ENCODE measurements around the gene COPZ2.
"Not testable (repeated sequence)": the region's sequence is repeated elsewhere in the genome, so short reads cannot be mapped to it uniquely, and the experiment has no call there.

Gene COPZ2

GRCh38 chr17:48037036-48037837 is at the start of gene COPZ2:
Gene COPZ2, minus strand, starts transcription at chr17:48037797. Its CDS starts 20 bp downstream, at chr17:48037777.
- peak in 1 of 2 donors; percentile 20 for DNase-seq (ENCODE audit: low read depth in 2 of 2)

DNA sequence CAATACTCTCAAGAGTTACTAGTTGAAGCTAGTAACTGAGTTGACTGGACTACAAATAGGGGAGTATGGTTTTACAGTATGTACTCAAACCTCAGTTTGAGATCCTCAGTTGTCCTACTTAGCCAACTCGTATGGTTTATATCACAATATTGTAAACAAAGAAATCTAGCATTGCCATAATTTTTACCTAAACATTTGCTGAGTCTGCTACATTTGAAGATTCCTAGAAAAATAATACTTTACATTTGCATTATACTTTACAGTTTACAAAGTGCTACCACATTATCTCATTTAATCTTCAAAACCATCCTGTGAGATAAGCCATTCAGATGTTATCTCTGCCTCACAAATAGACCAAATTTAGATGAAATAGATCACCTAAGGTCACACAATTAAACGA is 47.3 kb upstream of the COPZ2 start:
- no peak for DNase-seq (ENCODE audit: low read depth in 2 of 2)

DNA sequence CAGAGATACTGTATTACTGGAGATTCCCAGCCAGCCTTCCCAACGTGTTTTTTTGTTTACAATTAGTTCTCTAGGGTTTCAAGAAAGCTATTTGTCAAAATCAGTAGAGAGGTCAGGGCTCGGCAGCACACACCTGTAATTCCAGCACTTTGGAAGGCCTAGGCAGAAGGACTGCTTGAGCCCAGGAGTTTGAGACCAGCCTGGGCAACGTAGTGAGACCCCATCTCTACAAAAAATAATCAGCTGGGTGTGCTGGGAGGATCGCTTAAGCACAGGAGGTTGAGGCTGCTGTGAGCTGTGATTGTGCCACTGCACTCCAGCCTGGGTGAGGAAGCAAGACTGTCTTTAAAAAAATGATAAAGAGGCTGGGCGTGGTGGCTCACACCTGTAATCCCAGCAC is 44.3 kb upstream of the COPZ2 start:
- no peak for DNase-seq (ENCODE audit: low read depth in 2 of 2)

- DNase-seq (ENCODE audit: low read depth in 2 of 2): not testable (repeated sequence)
Observed at GRCh38 chr17:48077152-48077551, 39.6 kb upstream of the COPZ2 start.

DNA sequence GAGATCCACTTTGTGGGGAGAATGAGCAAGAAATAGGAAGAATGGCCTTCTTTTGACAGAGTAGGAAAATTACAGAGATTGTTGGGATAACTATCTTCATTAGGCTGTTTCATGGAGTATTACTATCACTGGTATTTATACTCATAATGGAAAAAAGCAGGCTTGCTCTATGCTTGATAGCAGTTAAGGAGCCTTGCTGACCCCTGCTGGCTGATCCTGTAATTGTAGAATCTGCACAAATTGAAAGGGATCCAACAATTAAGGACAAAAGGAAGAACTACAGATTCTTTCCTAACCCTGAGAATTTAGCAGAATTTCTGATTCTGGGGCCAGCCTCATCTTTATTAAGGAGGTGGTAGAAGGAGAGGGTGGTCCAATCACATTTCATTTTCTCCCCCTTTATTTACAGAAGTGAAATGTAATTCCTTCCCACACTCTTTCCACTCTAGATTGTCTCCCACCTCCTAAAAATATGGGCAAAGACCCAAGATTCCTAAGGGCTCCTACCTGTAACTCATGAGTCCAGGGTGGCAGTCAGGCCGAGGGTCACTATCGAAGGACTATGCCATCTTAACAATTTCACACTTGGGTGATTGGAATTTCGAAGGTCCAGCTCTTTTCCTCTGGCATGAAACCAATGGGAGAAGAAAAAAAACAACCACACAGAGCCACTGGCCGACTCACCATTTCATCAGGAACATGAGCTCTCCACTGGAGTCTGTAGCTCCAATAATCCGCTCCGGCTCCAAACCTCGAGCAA is 36.9 kb upstream of the COPZ2 start:
- DNase-seq (ENCODE audit: low read depth in 2 of 2): peak; percentile 60 to 61

GRCh38 chr17:48073566-48074094 is 36.0 kb upstream of the COPZ2 start:
- DNase-seq (ENCODE audit: low read depth in 2 of 2): not testable (repeated sequence)

GRCh38 chr17:48072811-48073210 is 35.2 kb upstream of the COPZ2 start:
- not testable (repeated sequence) for DNase-seq (ENCODE audit: low read depth in 2 of 2)

GRCh38 chr17:48071654-48072053 is 34.1 kb upstream of the COPZ2 start:
- DNase-seq (ENCODE audit: low read depth in 2 of 2): no peak

DNA sequence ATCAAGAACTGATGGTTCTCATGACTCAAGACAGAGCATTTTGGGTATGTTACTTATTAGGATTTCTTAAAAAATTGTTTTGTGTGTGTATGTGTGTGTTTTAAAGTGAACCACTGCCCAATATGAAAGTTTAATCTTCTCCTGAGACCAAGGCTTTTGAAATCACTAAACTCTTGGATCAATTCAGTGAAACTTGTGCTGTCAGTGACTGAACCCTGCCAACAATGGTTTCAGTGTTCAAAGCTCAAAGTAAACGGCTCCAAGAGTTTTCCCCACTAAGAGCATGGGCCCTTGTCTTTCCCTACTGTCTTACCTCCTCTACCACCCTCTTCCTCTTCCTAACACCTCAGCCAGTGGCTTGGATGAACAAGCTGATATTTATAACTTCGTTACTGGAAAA is 32.6 kb upstream of the COPZ2 start:
- DNase-seq (ENCODE audit: low read depth in 2 of 2): no peak

- DNase-seq (ENCODE audit: low read depth in 2 of 2): no peak
Observed at GRCh38 chr17:48068491-48068961, 30.9 kb upstream of the COPZ2 start.

DNA sequence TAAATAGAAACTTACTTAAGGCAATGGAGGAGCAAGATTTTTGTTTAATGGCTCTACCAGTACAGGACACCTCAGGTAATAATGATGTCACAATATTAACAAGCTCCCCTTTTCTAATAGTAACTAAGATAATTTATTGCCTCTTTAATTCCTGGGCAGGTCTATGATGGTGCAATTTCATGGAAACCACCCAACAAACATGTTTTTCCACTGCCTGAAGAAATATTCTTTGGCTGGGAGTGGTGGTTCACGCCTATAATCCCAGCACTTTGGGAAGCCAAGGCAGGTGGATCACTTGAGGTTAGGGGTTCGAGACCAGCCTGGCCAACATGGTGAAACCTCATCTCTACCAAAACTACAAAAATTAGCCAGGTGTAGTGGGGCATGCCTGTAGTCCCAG is 30.2 kb upstream of the COPZ2 start:
- not testable (repeated sequence) for DNase-seq (ENCODE audit: low read depth in 2 of 2)

DNA sequence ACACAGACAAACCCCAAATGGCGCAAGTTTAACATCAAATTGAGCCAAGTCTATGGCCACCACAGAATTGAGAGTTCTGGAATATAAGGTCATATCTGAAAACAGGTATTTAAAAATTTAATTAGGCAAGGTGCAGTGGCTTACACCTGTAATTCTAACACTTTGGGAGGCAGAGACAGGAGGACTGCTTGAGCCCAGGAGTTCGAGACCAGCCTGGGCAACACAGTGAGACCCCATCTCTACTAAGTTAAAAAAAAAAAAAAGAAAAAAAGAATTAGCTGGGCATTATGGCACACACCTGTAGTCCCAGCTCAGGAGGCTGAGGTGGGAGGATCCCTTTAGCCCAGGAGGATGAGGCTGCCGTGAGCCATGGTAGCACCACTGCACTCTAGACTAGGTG is 29.6 kb upstream of the COPZ2 start:
- no peak for DNase-seq (ENCODE audit: low read depth in 2 of 2)

- no peak for DNase-seq (ENCODE audit: low read depth in 2 of 2)
Observed at GRCh38 chr17:48066656-48067055, 29.1 kb upstream of the COPZ2 start.

GRCh38 chr17:48066192-48066591 is 28.6 kb upstream of the COPZ2 start:
- no peak for DNase-seq (ENCODE audit: low read depth in 2 of 2)

GRCh38 chr17:48064638-48065037 is 27.0 kb upstream of the COPZ2 start:
- no peak for DNase-seq (ENCODE audit: low read depth in 2 of 2)

GRCh38 chr17:48062273-48062672 is 24.7 kb upstream of the COPZ2 start:
- no peak for DNase-seq (ENCODE audit: low read depth in 2 of 2)

GRCh38 chr17:48060249-48060648 is 22.7 kb upstream of the COPZ2 start:
- no peak for DNase-seq (ENCODE audit: low read depth in 2 of 2)

- DNase-seq (ENCODE audit: low read depth in 2 of 2): no peak
Observed at GRCh38 chr17:48059125-48059668, 21.6 kb upstream of the COPZ2 start.

- DNase-seq (ENCODE audit: low read depth in 2 of 2): no peak
Observed at GRCh38 chr17:48058393-48059124, 21.0 kb upstream of the COPZ2 start.

- DNase-seq (ENCODE audit: low read depth in 2 of 2): no peak
Observed at GRCh38 chr17:48057626-48058025, 20.0 kb upstream of the COPZ2 start.

- no peak for DNase-seq (ENCODE audit: low read depth in 2 of 2)
Observed at GRCh38 chr17:48056879-48057278, 19.3 kb upstream of the COPZ2 start.
